A673 (cell line): ENCODE results near the gene LAMTOR4.

Experiments
- EZH2 ChIP-seq: fragments of 200-600 bp; sonication (generic); IDR thresholded peaks from 2 replicates; pipeline ENCODE4 v1.6.1; 2017; ENCODE audit warnings: borderline replicate concordance, low read depth, mild to moderate bottlenecking, mixed read lengths, antibody characterized with exemption, low read length; ENCODE audit not compliant: poor library complexity, severe bottlenecking
- TF ChIP-seq, protein P1 (sequence below): fragments of 300-800, 200-600 bp; sonication (generic); conservative IDR thresholded peaks from 2 replicates; pipeline ENCODE4 v1.5.1; 2017; ENCODE audit warnings: low read depth, mild to moderate bottlenecking, antibody characterized with exemption, low read length, moderate library complexity, mixed read lengths

DNA sequence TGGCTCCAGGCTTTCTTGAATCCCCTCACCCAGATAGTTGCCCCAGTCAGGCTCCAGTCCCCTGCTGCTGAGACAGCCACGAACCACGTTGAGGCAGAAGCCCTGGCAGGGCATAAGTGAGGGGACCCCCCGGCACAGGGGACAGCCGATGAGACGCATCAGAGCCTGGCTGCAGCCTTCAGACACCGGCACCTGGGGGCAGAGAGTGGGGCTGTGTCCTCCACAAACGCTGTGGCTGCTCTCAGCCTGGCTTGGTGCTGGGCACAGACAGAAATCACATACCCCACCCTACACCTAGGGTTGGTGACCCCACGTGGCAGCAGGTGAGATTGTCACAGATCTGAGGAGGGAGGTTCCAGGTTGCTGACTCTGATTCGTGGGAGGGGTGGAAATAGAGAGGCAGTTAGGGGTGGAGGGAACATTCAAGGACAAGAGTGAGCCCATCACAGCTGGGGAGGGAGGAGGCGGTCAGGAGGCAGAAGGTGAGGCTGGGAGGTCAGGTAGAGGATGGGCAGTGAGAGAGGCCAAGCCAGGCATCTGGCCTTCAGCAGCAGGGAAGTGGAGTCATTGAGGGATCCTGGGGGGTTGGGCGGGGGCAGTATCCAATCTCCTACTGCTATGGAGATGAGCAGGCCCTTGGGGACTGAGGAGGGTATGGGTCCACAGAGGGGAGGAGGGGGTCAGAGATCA is 25.2 kb downstream of the LAMTOR4 start:
- TF ChIP-seq, protein P1, sequence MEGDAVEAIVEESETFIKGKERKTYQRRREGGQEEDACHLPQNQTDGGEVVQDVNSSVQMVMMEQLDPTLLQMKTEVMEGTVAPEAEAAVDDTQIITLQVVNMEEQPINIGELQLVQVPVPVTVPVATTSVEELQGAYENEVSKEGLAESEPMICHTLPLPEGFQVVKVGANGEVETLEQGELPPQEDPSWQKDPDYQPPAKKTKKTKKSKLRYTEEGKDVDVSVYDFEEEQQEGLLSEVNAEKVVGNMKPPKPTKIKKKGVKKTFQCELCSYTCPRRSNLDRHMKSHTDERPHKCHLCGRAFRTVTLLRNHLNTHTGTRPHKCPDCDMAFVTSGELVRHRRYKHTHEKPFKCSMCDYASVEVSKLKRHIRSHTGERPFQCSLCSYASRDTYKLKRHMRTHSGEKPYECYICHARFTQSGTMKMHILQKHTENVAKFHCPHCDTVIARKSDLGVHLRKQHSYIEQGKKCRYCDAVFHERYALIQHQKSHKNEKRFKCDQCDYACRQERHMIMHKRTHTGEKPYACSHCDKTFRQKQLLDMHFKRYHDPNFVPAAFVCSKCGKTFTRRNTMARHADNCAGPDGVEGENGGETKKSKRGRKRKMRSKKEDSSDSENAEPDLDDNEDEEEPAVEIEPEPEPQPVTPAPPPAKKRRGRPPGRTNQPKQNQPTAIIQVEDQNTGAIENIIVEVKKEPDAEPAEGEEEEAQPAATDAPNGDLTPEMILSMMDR = no peak
- TF ChIP-seq EZH2 = no peak
